Measurements from ENCODE around the gene SRGAP2C.
"Not testable (repeated sequence)": the region's sequence is repeated elsewhere in the genome, so short reads cannot be mapped to it uniquely, and the experiment has no call there.

GRCh38 chr1:121396335-121397081, 211.7 kb downstream of the SRGAP2C start:
- not testable (repeated sequence) for TF ChIP-seq CTCF (optimal IDR thresholded peaks at IDR 0.05 in 1 of 3, IDR thresholded peaks at IDR 0.05 in 1 of 3, conservative IDR thresholded peaks at IDR 0.05 in 1 of 3; ENCODE audit: extremely low read depth in 1 of 3, insufficient read depth in 2 of 3, low read length in 3 of 3)
- TF ChIP-seq EZH2 (IDR thresholded peaks at IDR 0.05; ENCODE audit: low read length): peak; percentile 34
